Fibroblast of lung (primary cell): ENCODE results near the gene RHEBL1.

Experiments used
- EZH2 ChIP-seq: IDR thresholded peaks from 2 replicates; pipeline ENCODE4 v1.5.1; 2012; ENCODE audit warnings: low read length, control low read depth, mild to moderate bottlenecking; ENCODE audit errors: missing control alignments
- TF ChIP-seq, protein P1 (sequence below), 2 donors: IDR thresholded peaks in 1 of 2; conservative IDR thresholded peaks in 1 of 2; 1 replicate in 1 of 2; 2 replicates in 1 of 2; pipeline ENCODE4 v1.5.1; 2011 to 2012; ENCODE audit warnings: low read length in 2 of 2, control low read depth in 1 of 2, inconsistent platforms in 1 of 2, low read depth in 1 of 2, mild to moderate bottlenecking in 1 of 2

DNA sequence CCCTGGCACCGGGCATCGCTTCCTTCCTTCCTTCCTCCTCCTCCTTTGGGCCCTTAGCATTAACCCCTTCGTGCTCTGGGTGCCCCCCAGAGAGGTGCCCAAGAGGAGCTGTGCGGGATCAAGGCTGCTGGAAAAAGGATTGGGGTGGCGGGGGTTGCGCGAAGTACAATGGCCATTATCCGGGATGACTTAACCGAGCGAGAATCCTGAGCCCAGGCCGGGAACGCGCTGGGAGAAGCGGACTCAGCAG is 22.0 kb upstream of the RHEBL1 start:
- TF ChIP-seq, protein P1, sequence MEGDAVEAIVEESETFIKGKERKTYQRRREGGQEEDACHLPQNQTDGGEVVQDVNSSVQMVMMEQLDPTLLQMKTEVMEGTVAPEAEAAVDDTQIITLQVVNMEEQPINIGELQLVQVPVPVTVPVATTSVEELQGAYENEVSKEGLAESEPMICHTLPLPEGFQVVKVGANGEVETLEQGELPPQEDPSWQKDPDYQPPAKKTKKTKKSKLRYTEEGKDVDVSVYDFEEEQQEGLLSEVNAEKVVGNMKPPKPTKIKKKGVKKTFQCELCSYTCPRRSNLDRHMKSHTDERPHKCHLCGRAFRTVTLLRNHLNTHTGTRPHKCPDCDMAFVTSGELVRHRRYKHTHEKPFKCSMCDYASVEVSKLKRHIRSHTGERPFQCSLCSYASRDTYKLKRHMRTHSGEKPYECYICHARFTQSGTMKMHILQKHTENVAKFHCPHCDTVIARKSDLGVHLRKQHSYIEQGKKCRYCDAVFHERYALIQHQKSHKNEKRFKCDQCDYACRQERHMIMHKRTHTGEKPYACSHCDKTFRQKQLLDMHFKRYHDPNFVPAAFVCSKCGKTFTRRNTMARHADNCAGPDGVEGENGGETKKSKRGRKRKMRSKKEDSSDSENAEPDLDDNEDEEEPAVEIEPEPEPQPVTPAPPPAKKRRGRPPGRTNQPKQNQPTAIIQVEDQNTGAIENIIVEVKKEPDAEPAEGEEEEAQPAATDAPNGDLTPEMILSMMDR (conservative IDR thresholded peaks at IDR 0.05 in 1 of 2, IDR thresholded peaks at IDR 0.05 in 1 of 2; ENCODE audit: low read depth in 1 of 2, low read length in 2 of 2) = no peak
- no peak for TF ChIP-seq EZH2
